ENCODE data around the gene KCNAB1. TPM values are rescaled to one million over a fixed set of nuclear protein-coding genes. Genes with fewer than 3 reads are reported as not detected.
"Not testable (repeated sequence)": the region's sequence is repeated elsewhere in the genome, so short reads cannot be mapped to it uniquely, and the experiment has no call there.

The KCNAB1 gene
- total RNA-seq, 1 experiment from 2014 or later = not detected

- ChIA-PET CTCF (no interaction called here), POLR2A (ENCODE audit: unreplicated experiment) (no interaction called here)
- no peaks in the 10 kb centered on the region for H4K20me1 ChIP-seq (ENCODE audit: low read length)
- H3K9ac ChIP-seq (ENCODE audit: low read length) = peak overlapping the region; percentile 14; the same call in 1 of the 2 replicates
- peak overlapping the region; percentile 63 for H2AFZ ChIP-seq (ENCODE audit: low read length)
- intact Hi-C loops (cut with micrococcal nuclease) = no loop called here
- ATAC-seq (peak; percentile 55; the same call in 1 of the 2 replicates), DNase-seq (peak; percentile 75)
- H3K27me3 ChIP-seq (ENCODE audit: low read length) = no peaks in the 10 kb centered on the region
- no peaks in the 10 kb centered on the region for H3K9me3 ChIP-seq (ENCODE audit: low read length)
- H3F3A ChIP-seq (ENCODE audit: low read length, unreplicated experiment) = no peaks in the 10 kb centered on the region
- no peaks in the 10 kb centered on the region for H3K36me3 ChIP-seq (ENCODE audit: low read depth, low read length)
- H3K4me2 ChIP-seq (ENCODE audit: low read length) = peak overlapping the region; percentile 58
- H3K79me2 ChIP-seq (ENCODE audit: low read length) = no peaks in the 10 kb centered on the region
- peaks cover 10% of the 10 kb centered on the region for H3K4me1 ChIP-seq (ENCODE audit: insufficient read depth, low read length)
- H3K9me2 ChIP-seq (replicated peaks; ENCODE audit: low read length) = no peaks in the 10 kb centered on the region
- BruUV-seq (replicated peaks) = no TSS peak
- peak overlapping the region; percentile 48 for H3K27ac ChIP-seq (ENCODE audit: low read length)
- H3K4me3 ChIP-seq (ENCODE audit: low read length) = no peak overlapping the region
- TF ChIP-seq CTCF (conservative IDR thresholded peaks at IDR 0.05; ENCODE audit: low read depth, low read length) = no peak
- no peak for TF ChIP-seq EZH2phosphoT487 (IDR thresholded peaks at IDR 0.05; ENCODE audit: borderline replicate concordance, low read length)
- TF ChIP-seq EZH2 (IDR thresholded peaks at IDR 0.05; ENCODE audit: low read length, unreplicated experiment) = no peak
Observed at GRCh38 chr3:156218353-156218744, 98.0 kb downstream of the KCNAB1 start.

GRCh38 chr3:156222381-156222780, 102.0 kb downstream of the KCNAB1 start:
- H3K27me3 ChIP-seq (ENCODE audit: low read length); intact Hi-C loops (cut with micrococcal nuclease); H3K4me3 ChIP-seq (ENCODE audit: low read length); H3K79me2 ChIP-seq (ENCODE audit: low read length); H2AFZ ChIP-seq (ENCODE audit: low read length); H3K27ac ChIP-seq (ENCODE audit: low read length); ATAC-seq; H3K4me2 ChIP-seq (ENCODE audit: low read length); BruUV-seq (replicated peaks); H3F3A ChIP-seq (ENCODE audit: low read length, unreplicated experiment); H3K9me3 ChIP-seq (ENCODE audit: low read length); H3K36me3 ChIP-seq (ENCODE audit: low read depth, low read length); H3K9ac ChIP-seq (ENCODE audit: low read length); H4K20me1 ChIP-seq (ENCODE audit: low read length); POLR2A ChIA-PET (ENCODE audit: unreplicated experiment); H3K9me2 ChIP-seq (replicated peaks; ENCODE audit: low read length); CTCF ChIA-PET; DNase-seq: not testable (repeated sequence)
- peaks cover 10% of the 10 kb centered on the region for H3K4me1 ChIP-seq (ENCODE audit: insufficient read depth, low read length)

- ATAC-seq; H3K4me1 ChIP-seq (ENCODE audit: insufficient read depth, low read length); H3K79me2 ChIP-seq (ENCODE audit: low read length); H3F3A ChIP-seq (ENCODE audit: low read length, unreplicated experiment); POLR2A ChIA-PET (ENCODE audit: unreplicated experiment); BruUV-seq (replicated peaks); CTCF ChIA-PET; H3K9me3 ChIP-seq (ENCODE audit: low read length); H3K27ac ChIP-seq (ENCODE audit: low read length); H4K20me1 ChIP-seq (ENCODE audit: low read length); intact Hi-C loops (cut with micrococcal nuclease); H3K4me3 ChIP-seq (ENCODE audit: low read length); H3K4me2 ChIP-seq (ENCODE audit: low read length); DNase-seq; H2AFZ ChIP-seq (ENCODE audit: low read length); H3K36me3 ChIP-seq (ENCODE audit: low read depth, low read length); H3K9ac ChIP-seq (ENCODE audit: low read length); H3K9me2 ChIP-seq (replicated peaks; ENCODE audit: low read length): not testable (repeated sequence)
- peaks cover 23% of the 10 kb centered on the region for H3K27me3 ChIP-seq (ENCODE audit: low read length)
Observed at GRCh38 chr3:156224046-156224445, 103.7 kb downstream of the KCNAB1 start.

Measured in PC-3 (cell line).